ENCODE results near the gene OVCH1. TPM values are rescaled to one million over a fixed set of nuclear protein-coding genes. Genes with fewer than 3 reads are reported as not detected.

Gene OVCH1, protein sequence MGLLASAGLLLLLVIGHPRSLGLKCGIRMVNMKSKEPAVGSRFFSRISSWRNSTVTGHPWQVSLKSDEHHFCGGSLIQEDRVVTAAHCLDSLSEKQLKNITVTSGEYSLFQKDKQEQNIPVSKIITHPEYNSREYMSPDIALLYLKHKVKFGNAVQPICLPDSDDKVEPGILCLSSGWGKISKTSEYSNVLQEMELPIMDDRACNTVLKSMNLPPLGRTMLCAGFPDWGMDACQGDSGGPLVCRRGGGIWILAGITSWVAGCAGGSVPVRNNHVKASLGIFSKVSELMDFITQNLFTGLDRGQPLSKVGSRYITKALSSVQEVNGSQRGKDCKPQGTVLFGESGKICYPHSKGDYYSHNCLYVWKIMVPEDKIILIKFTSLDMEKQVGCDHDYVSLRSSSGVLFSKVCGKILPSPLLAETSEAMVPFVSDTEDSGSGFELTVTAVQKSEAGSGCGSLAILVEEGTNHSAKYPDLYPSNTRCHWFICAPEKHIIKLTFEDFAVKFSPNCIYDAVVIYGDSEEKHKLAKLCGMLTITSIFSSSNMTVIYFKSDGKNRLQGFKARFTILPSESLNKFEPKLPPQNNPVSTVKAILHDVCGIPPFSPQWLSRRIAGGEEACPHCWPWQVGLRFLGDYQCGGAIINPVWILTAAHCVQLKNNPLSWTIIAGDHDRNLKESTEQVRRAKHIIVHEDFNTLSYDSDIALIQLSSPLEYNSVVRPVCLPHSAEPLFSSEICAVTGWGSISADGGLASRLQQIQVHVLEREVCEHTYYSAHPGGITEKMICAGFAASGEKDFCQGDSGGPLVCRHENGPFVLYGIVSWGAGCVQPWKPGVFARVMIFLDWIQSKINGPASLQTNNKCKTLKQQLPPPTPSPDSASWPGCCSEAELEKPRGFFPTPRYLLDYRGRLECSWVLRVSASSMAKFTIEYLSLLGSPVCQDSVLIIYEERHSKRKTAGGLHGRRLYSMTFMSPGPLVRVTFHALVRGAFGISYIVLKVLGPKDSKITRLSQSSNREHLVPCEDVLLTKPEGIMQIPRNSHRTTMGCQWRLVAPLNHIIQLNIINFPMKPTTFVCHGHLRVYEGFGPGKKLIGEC
- polyA plus RNA-seq (2012; ENCODE audit: insufficient read length, low read depth): not detected

DNA sequence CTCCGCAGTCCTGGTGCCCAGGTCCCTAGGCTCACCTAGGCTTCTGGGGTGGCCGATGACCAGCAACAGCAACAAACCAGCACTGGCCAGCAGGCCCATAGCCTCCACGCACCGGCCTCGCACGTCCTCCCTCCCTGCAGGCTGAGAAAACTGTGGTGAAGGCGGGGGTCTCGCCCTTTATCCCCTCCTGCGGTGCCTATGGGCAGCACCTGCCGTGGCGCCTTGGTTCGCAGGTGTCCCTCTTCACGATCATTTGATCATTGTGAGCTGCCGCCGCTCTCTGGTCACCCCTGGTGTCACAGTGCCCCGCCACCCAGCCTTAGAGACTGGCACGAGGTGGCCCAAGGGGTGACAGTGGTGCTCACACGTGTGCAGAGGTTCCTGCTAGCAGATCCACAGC lies at the start of gene OVCH1:
Gene OVCH1, minus strand, starts transcription at position 99 of the 400 bp plus-strand sequence. Its CDS starts 0 bp downstream, at position 99.
- TF ChIP-seq POLR2AphosphoS5 (IDR thresholded peaks at IDR 0.05; ENCODE audit: low read depth, low read length): no peak
- TF ChIP-seq TAF1 (IDR thresholded peaks at IDR 0.05; ENCODE audit: borderline replicate concordance, insufficient read depth, low read length): no peak
- TF ChIP-seq SIN3A (IDR thresholded peaks at IDR 0.05; ENCODE audit: borderline replicate concordance, insufficient read depth, low read length): no peak
- no peak for TF ChIP-seq REST (IDR thresholded peaks at IDR 0.05; ENCODE audit: insufficient read depth in 1 of 2, low read depth in 2 of 2, low read length in 2 of 2)
- no peak for TF ChIP-seq FOXP2 (optimal IDR thresholded peaks at IDR 0.05; ENCODE audit: borderline replicate concordance, extremely low read depth, extremely low read length, insufficient read depth)

GRCh38 chr12:29547151-29547632 lies 49.7 kb upstream of the OVCH1 start:
- TF ChIP-seq POLR2AphosphoS5 (IDR thresholded peaks at IDR 0.05; ENCODE audit: low read depth, low read length): no peak
- TF ChIP-seq TAF1 (IDR thresholded peaks at IDR 0.05; ENCODE audit: borderline replicate concordance, insufficient read depth, low read length): no peak
- TF ChIP-seq FOXP2 (optimal IDR thresholded peaks at IDR 0.05; ENCODE audit: borderline replicate concordance, extremely low read depth, extremely low read length, insufficient read depth): no peak

- TF ChIP-seq TAF1 (IDR thresholded peaks at IDR 0.05; ENCODE audit: borderline replicate concordance, insufficient read depth, low read length) (no peak), FOXP2 (optimal IDR thresholded peaks at IDR 0.05; ENCODE audit: borderline replicate concordance, extremely low read depth, extremely low read length, insufficient read depth) (no peak), SIN3A (IDR thresholded peaks at IDR 0.05; ENCODE audit: borderline replicate concordance, insufficient read depth, low read length) (no peak), POLR2AphosphoS5 (IDR thresholded peaks at IDR 0.05; ENCODE audit: low read depth, low read length) (no peak), REST (IDR thresholded peaks at IDR 0.05; ENCODE audit: insufficient read depth in 1 of 2, low read depth in 2 of 2, low read length in 2 of 2) (no peak)
Observed at GRCh38 chr12:29546000-29546399, 48.5 kb upstream of the OVCH1 start.

- TF ChIP-seq REST (IDR thresholded peaks at IDR 0.05; ENCODE audit: insufficient read depth in 1 of 2, low read depth in 2 of 2, low read length in 2 of 2) (no peak), SIN3A (IDR thresholded peaks at IDR 0.05; ENCODE audit: borderline replicate concordance, insufficient read depth, low read length) (no peak), TAF1 (IDR thresholded peaks at IDR 0.05; ENCODE audit: borderline replicate concordance, insufficient read depth, low read length) (no peak), POLR2AphosphoS5 (IDR thresholded peaks at IDR 0.05; ENCODE audit: low read depth, low read length) (no peak), FOXP2 (optimal IDR thresholded peaks at IDR 0.05; ENCODE audit: borderline replicate concordance, extremely low read depth, extremely low read length, insufficient read depth) (no peak)
Observed at GRCh38 chr12:29545102-29545467, 47.6 kb upstream of the OVCH1 start.
